Measurements from ENCODE around the gene RPS6KC1.

RPS6KC1 gene

DNA sequence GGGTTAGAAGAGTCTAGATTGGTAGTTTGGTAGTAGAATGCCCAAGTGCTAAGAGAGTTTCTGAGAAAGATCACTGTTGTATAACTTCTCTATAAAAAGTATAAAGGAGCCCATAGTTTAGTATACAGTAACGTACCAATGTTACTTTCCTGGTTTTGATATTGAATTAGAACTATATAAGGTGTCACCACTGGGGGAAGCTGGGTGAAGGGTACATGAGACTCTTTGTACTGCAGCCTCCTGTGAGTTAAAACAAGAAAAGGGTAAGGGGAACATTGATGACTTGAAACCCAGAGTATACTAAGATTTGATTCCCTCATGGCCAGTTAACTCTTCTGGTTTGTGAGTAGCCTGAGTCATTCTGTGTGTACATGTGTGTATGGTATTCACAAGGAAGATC lies 129.8 kb downstream of the RPS6KC1 start:
- H2AK5ac ChIP-seq (ENCODE audit: low read length), result no peak overlapping the region
- H3K4me1 ChIP-seq (ENCODE audit: control insufficient read depth in 1 of 2, insufficient read depth in 2 of 2, low read length in 2 of 2), result no peaks in the 10 kb centered on the region
- no peaks in the 10 kb centered on the region for H3K27me3 ChIP-seq (ENCODE audit: insufficient read depth, low read length)
- H3K4me3 ChIP-seq (ENCODE audit: low read depth, low read length), result no peak overlapping the region
- no peak overlapping the region for H2BK12ac ChIP-seq (ENCODE audit: low read length)
- H4K8ac ChIP-seq (ENCODE audit: low read depth, low read length), result no peak overlapping the region
- no peak overlapping the region for H3K14ac ChIP-seq (ENCODE audit: low read length)
- no peak overlapping the region for H3K18ac ChIP-seq (ENCODE audit: low read length)
- H2BK5ac ChIP-seq (ENCODE audit: low read depth, low read length, poor library complexity), result no peak overlapping the region
- no CpG with 5 or more reads among the region's 1 CpG for WGBS (ENCODE audit: extremely low coverage, insufficient coverage, insufficient read length)
- no peak overlapping the region for H2AFZ ChIP-seq (ENCODE audit: insufficient read depth, low read length, poor library complexity)
- H4K91ac ChIP-seq (ENCODE audit: low read depth, low read length), result no peak overlapping the region
- H3K23ac ChIP-seq (ENCODE audit: low read length), result no peak overlapping the region
- H3K27ac ChIP-seq (ENCODE audit: low read depth, low read length), result no peak overlapping the region
- H3K9me3 ChIP-seq (ENCODE audit: insufficient read depth, low read depth, low read length), result no peaks in the 10 kb centered on the region
- no peak for DNase-seq
- peaks cover 0 to 2% of the 10 kb centered on the region in 2 experiments for H3K36me3 ChIP-seq (ENCODE audit: control insufficient read depth in 1 of 2, insufficient read depth in 2 of 2, low read length in 2 of 2)
- H4K12ac ChIP-seq (ENCODE audit: low read depth, low read length), result no peak overlapping the region
- no peak overlapping the region for H3K4ac ChIP-seq (ENCODE audit: low read depth, low read length)
- H3K79me2 ChIP-seq (ENCODE audit: control insufficient read depth, insufficient read depth, low read length, poor library complexity), result no peaks in the 10 kb centered on the region
- H2BK120ac ChIP-seq (ENCODE audit: insufficient read depth, low read length, poor library complexity), result no peak overlapping the region
- no peaks in the 10 kb centered on the region for H3K79me1 ChIP-seq (ENCODE audit: low read length)
- no peak overlapping the region for H3K9ac ChIP-seq (ENCODE audit: low read length)
- no peak overlapping the region for H3K4me2 ChIP-seq (ENCODE audit: low read length)

DNA sequence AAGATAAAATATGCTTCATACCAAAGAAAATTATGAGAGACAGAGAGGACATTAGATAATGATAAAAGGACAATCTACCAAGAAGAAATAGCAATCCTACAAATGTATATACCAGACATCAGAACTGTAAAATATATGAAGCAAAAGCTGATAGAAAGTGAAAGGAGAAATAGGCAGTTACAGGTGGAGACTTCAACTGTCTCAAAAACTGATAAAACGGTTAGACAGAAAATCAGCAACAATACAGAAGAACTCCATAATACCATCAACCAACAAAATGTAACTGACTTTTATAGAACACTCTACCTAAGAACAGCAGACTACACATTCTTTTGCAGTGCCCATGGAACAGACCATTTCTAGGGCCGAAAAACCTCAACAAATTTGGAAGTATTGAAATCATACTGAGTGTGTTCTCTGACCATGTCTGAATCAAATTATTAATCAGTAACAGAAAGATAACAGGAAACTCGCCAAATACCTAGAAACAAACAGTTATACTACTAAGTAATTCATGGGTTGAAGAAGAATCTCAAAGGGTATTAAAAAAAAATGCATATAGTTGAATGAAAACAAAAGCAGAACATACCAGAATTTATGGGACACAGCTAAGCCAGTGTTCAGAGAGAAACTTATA lies 132.1 kb downstream of the RPS6KC1 start:
- no peaks in the 10 kb centered on the region for H3K79me1 ChIP-seq (ENCODE audit: low read length)
- H2AK5ac ChIP-seq (ENCODE audit: low read length), result no peak overlapping the region
- no peak overlapping the region for H2BK5ac ChIP-seq (ENCODE audit: low read depth, low read length, poor library complexity)
- H4K8ac ChIP-seq (ENCODE audit: low read depth, low read length), result no peak overlapping the region
- H3K4me1 ChIP-seq (ENCODE audit: control insufficient read depth in 1 of 2, insufficient read depth in 2 of 2, low read length in 2 of 2), result no peaks in the 10 kb centered on the region
- no peaks in the 10 kb centered on the region for H3K9me3 ChIP-seq (ENCODE audit: insufficient read depth, low read depth, low read length)
- H3K27ac ChIP-seq (ENCODE audit: low read depth, low read length), result no peak overlapping the region
- no peaks in the 10 kb centered on the region for H3K79me2 ChIP-seq (ENCODE audit: control insufficient read depth, insufficient read depth, low read length, poor library complexity)
- H3K27me3 ChIP-seq (ENCODE audit: insufficient read depth, low read length), result no peaks in the 10 kb centered on the region
- no peak overlapping the region for H3K4ac ChIP-seq (ENCODE audit: low read depth, low read length)
- H3K9ac ChIP-seq (ENCODE audit: low read length), result no peak overlapping the region
- H3K18ac ChIP-seq (ENCODE audit: low read length), result no peak overlapping the region
- no peak overlapping the region for H4K12ac ChIP-seq (ENCODE audit: low read depth, low read length)
- no peak for DNase-seq
- H2BK12ac ChIP-seq (ENCODE audit: low read length), result no peak overlapping the region
- no peak overlapping the region for H2AFZ ChIP-seq (ENCODE audit: insufficient read depth, low read length, poor library complexity)
- H4K91ac ChIP-seq (ENCODE audit: low read depth, low read length), result no peak overlapping the region
- H3K36me3 ChIP-seq (ENCODE audit: control insufficient read depth in 1 of 2, insufficient read depth in 2 of 2, low read length in 2 of 2), result peaks cover 0 to 2% of the 10 kb centered on the region in 2 experiments
- no peak overlapping the region for H3K4me3 ChIP-seq (ENCODE audit: low read depth, low read length)
- H3K23ac ChIP-seq (ENCODE audit: low read length), result no peak overlapping the region
- no peak overlapping the region for H3K14ac ChIP-seq (ENCODE audit: low read length)
- no CpG with 5 or more reads among the region's 3 CpGs for WGBS (ENCODE audit: extremely low coverage, insufficient coverage, insufficient read length)
- H3K4me2 ChIP-seq (ENCODE audit: low read length), result no peak overlapping the region
- no peak overlapping the region for H2BK120ac ChIP-seq (ENCODE audit: insufficient read depth, low read length, poor library complexity)

DNA sequence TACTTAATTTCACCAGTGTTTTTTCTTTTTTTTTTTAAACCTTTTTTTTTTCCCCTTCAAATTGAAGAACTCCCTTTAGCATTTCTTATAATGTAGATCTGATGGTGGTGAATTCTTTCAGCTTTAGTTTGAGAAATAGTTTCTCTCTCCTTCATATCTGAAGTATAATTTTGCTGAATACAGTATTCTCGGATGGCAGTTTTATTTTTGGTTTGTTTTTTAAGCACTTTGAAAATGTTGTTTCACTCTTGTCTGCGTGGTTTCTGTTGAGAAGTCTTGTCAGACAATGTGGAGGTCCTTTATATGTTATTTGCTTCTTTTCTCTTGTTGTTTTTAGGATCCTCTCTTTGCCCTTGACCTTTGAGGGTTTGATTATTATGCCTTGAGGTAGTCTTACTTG lies 135.1 kb downstream of the RPS6KC1 start:
- no peaks in the 10 kb centered on the region for H3K79me2 ChIP-seq (ENCODE audit: control insufficient read depth, insufficient read depth, low read length, poor library complexity)
- H2BK5ac ChIP-seq (ENCODE audit: low read depth, low read length, poor library complexity), result no peak overlapping the region
- no CpG with 5 or more reads among the region's 2 CpGs for WGBS (ENCODE audit: extremely low coverage, insufficient coverage, insufficient read length)
- no peak overlapping the region for H3K23ac ChIP-seq (ENCODE audit: low read length)
- no peak overlapping the region for H3K14ac ChIP-seq (ENCODE audit: low read length)
- DNase-seq, result no peak
- no peak overlapping the region for H2BK120ac ChIP-seq (ENCODE audit: insufficient read depth, low read length, poor library complexity)
- H3K4me1 ChIP-seq (ENCODE audit: control insufficient read depth in 1 of 2, insufficient read depth in 2 of 2, low read length in 2 of 2), result no peaks in the 10 kb centered on the region
- no peak overlapping the region for H3K18ac ChIP-seq (ENCODE audit: low read length)
- H3K9me3 ChIP-seq (ENCODE audit: insufficient read depth, low read depth, low read length), result no peaks in the 10 kb centered on the region
- no peak overlapping the region for H2AK5ac ChIP-seq (ENCODE audit: low read length)
- H3K4me3 ChIP-seq (ENCODE audit: low read depth, low read length), result no peak overlapping the region
- no peak overlapping the region for H3K9ac ChIP-seq (ENCODE audit: low read length)
- H4K91ac ChIP-seq (ENCODE audit: low read depth, low read length), result no peak overlapping the region
- H4K12ac ChIP-seq (ENCODE audit: low read depth, low read length), result no peak overlapping the region
- no peaks in the 10 kb centered on the region for H3K27me3 ChIP-seq (ENCODE audit: insufficient read depth, low read length)
- H3K36me3 ChIP-seq (ENCODE audit: control insufficient read depth in 1 of 2, insufficient read depth in 2 of 2, low read length in 2 of 2), result no peaks in the 10 kb centered on the region
- no peak overlapping the region for H3K27ac ChIP-seq (ENCODE audit: low read depth, low read length)
- no peak overlapping the region for H4K8ac ChIP-seq (ENCODE audit: low read depth, low read length)
- H3K4me2 ChIP-seq (ENCODE audit: low read length), result no peak overlapping the region
- no peak overlapping the region for H2AFZ ChIP-seq (ENCODE audit: insufficient read depth, low read length, poor library complexity)
- H3K4ac ChIP-seq (ENCODE audit: low read depth, low read length), result no peak overlapping the region
- H2BK12ac ChIP-seq (ENCODE audit: low read length), result no peak overlapping the region
- no peaks in the 10 kb centered on the region for H3K79me1 ChIP-seq (ENCODE audit: low read length)

GRCh38 chr1:213192026-213192425 lies 141.0 kb downstream of the RPS6KC1 start:
- no peak for DNase-seq
- Histone ChIP-seq H4K8ac (ENCODE audit: low read depth, low read length) (no peak overlapping the region), H3K9ac (ENCODE audit: low read length) (no peak overlapping the region), H3K36me3 (ENCODE audit: control insufficient read depth in 1 of 2, insufficient read depth in 2 of 2, low read length in 2 of 2) (peaks cover 0 to 2% of the 10 kb centered on the region in 2 experiments), H2BK5ac (ENCODE audit: low read depth, low read length, poor library complexity) (no peak overlapping the region), H3K4me3 (ENCODE audit: low read depth, low read length) (no peak overlapping the region), H3K14ac (ENCODE audit: low read length) (no peak overlapping the region), H3K79me2 (ENCODE audit: control insufficient read depth, insufficient read depth, low read length, poor library complexity) (no peaks in the 10 kb centered on the region), H3K27me3 (ENCODE audit: insufficient read depth, low read length) (no peaks in the 10 kb centered on the region), H3K23ac (ENCODE audit: low read length) (no peak overlapping the region), H3K4me2 (ENCODE audit: low read length) (no peak overlapping the region), H2BK12ac (ENCODE audit: low read length) (no peak overlapping the region), H3K79me1 (ENCODE audit: low read length) (no peaks in the 10 kb centered on the region), H4K91ac (ENCODE audit: low read depth, low read length) (no peak overlapping the region), H3K27ac (ENCODE audit: low read depth, low read length) (no peak overlapping the region), H2AK5ac (ENCODE audit: low read length) (no peak overlapping the region), H4K12ac (ENCODE audit: low read depth, low read length) (no peak overlapping the region), H3K9me3 (ENCODE audit: insufficient read depth, low read depth, low read length) (no peaks in the 10 kb centered on the region), H3K4me1 (ENCODE audit: control insufficient read depth in 1 of 2, insufficient read depth in 2 of 2, low read length in 2 of 2) (no peaks in the 10 kb centered on the region), H2AFZ (ENCODE audit: insufficient read depth, low read length, poor library complexity) (no peak overlapping the region), H3K18ac (ENCODE audit: low read length) (no peak overlapping the region), H3K4ac (ENCODE audit: low read depth, low read length) (no peak overlapping the region), H2BK120ac (ENCODE audit: insufficient read depth, low read length, poor library complexity) (no peak overlapping the region)
- WGBS (ENCODE audit: extremely low coverage, insufficient coverage, insufficient read length), result no CpG with 5 or more reads among the region's 1 CpG

Measured in trophoblast cell (in vitro differentiated cells and primary cell).